ENCODE measurements around the gene PLA2G15. TPM values are rescaled to one million over a fixed set of nuclear protein-coding genes. Genes with fewer than 3 reads are reported as not detected.

The PLA2G15 gene
- total RNA-seq, 1 donor from 2014 or later, result 17.1 TPM

DNA sequence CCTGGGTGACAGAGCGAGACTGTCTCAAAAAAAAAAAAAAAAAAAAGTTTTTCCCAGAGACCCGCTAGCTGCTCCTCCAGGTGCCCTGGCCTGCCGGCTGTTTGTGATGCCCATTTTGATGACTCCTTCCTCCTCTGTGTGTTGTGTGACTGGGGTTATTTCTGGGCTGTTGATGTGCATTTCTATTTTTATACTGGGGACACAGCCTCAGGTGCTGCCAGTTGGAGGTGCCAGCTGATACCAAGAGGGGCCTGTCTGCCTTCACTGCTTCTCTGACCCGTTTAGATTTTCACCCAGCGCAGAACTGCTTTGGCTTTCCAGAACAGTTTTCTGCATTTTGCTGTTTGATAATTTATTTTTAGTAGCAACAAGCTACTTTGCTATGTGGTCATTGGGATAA lies 6.7 kb downstream of the PLA2G15 start:
- H3K4me3 ChIP-seq (ENCODE audit: low read depth, low read length), result no peak overlapping the region
- no peak for DNase-seq (ENCODE audit: low read depth)
- TF ChIP-seq, protein P1, sequence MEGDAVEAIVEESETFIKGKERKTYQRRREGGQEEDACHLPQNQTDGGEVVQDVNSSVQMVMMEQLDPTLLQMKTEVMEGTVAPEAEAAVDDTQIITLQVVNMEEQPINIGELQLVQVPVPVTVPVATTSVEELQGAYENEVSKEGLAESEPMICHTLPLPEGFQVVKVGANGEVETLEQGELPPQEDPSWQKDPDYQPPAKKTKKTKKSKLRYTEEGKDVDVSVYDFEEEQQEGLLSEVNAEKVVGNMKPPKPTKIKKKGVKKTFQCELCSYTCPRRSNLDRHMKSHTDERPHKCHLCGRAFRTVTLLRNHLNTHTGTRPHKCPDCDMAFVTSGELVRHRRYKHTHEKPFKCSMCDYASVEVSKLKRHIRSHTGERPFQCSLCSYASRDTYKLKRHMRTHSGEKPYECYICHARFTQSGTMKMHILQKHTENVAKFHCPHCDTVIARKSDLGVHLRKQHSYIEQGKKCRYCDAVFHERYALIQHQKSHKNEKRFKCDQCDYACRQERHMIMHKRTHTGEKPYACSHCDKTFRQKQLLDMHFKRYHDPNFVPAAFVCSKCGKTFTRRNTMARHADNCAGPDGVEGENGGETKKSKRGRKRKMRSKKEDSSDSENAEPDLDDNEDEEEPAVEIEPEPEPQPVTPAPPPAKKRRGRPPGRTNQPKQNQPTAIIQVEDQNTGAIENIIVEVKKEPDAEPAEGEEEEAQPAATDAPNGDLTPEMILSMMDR (conservative IDR thresholded peaks at IDR 0.05; ENCODE audit: low read depth, low read length), result no peak

DNA sequence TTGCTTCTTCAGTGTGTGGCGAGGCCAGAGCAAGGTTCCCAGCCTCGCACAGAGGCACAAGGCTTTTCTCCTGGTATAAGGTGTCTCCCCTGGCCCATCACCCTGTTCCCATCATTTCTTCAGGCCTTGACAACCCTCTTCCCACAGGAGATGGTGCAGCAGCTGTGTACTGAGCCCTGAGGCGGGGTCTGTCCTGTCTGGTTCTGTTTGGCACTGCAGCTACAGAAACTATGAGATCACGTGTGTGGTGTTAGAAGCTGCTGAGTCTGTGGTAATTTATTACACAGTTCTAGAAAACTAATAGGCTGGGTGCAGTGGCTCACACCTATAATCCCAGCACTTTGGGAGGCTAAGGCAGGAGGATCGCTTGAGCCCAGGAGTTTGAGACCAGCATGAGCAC lies 7.2 kb downstream of the PLA2G15 start:
- no peak overlapping the region for H3K4me3 ChIP-seq (ENCODE audit: low read depth, low read length)
- TF ChIP-seq, protein P1 (conservative IDR thresholded peaks at IDR 0.05; ENCODE audit: low read depth, low read length), result no peak
- DNase-seq (ENCODE audit: low read depth), result no peak

DNA sequence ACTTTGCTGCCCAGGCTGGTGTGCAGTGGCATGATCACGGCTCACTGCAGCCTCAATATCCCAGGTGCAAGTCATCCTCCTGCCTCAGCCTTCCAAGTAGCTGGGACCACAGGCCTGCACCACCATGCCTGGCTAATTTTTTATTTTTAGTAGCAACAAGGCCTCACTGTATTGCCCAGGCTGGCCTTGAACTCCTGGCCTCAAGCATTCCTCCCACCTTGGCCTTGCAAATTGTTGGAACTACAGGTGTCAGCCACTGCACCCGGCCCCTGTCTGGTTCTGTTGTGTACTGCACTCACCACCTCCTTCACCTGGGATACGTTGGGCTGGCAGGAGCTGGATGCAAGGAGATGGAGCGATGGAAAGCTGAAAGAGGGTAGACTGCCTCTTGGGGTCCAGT lies 8.5 kb downstream of the PLA2G15 start:
- DNase-seq (ENCODE audit: low read depth), result no peak
- H3K4me3 ChIP-seq (ENCODE audit: low read depth, low read length), result no peak overlapping the region
- TF ChIP-seq, protein P1 (conservative IDR thresholded peaks at IDR 0.05; ENCODE audit: low read depth, low read length), result no peak

DNA sequence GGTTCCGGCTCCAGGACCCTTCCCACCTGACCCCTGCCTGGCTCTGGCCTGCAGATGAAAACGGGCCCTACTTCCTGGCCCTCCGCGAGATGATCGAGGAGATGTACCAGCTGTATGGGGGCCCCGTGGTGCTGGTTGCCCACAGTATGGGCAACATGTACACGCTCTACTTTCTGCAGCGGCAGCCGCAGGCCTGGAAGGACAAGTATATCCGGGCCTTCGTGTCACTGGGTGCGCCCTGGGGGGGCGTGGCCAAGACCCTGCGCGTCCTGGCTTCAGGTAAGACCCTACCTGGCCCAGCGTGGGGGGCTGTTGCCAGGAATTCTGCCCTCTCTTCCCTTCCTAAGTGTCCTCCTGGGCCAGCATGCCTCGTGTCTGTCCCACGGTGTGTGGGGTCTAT lies 10.5 kb downstream of the PLA2G15 start:
- no peak for DNase-seq (ENCODE audit: low read depth)
- TF ChIP-seq, protein P1 (conservative IDR thresholded peaks at IDR 0.05; ENCODE audit: low read depth, low read length), result no peak
- no peak overlapping the region for H3K4me3 ChIP-seq (ENCODE audit: low read depth, low read length)

DNA sequence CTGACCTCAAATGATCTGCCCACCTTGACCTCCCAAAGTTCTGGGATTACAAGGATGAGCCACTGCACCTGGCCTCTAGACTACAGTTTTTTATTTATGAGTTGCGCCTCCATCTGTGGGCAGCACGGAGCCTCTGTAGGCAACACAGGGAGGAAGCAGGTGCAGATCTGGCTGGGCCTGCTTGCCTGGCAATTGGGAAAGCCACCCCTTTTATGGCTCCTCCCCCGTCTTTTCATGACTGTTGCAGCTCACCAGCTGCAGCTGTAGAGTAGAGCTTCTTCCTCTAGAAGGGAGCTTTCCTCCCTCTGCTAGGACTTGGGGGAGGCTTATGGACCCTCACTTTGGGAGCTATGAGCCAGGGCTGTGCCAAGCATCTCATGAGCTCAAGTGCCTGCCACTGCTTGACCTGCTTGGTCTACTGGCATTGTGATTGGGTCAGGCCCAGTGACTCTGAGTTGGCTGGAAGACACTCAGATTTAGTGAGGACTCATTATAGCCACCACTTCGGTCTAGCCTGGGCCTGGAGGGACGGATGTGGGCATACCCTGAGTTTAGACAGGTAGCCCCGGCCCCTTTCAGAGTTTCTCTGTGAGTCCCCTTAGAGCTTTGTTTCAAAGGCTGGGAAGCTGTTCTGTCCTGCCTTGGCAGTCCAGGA lies 12.2 kb downstream of the PLA2G15 start:
- no peak for DNase-seq (ENCODE audit: low read depth)
- H3K4me3 ChIP-seq (ENCODE audit: low read depth, low read length), result no peak overlapping the region
- TF ChIP-seq, protein P1 (conservative IDR thresholded peaks at IDR 0.05; ENCODE audit: low read depth, low read length), result no peak

DNA sequence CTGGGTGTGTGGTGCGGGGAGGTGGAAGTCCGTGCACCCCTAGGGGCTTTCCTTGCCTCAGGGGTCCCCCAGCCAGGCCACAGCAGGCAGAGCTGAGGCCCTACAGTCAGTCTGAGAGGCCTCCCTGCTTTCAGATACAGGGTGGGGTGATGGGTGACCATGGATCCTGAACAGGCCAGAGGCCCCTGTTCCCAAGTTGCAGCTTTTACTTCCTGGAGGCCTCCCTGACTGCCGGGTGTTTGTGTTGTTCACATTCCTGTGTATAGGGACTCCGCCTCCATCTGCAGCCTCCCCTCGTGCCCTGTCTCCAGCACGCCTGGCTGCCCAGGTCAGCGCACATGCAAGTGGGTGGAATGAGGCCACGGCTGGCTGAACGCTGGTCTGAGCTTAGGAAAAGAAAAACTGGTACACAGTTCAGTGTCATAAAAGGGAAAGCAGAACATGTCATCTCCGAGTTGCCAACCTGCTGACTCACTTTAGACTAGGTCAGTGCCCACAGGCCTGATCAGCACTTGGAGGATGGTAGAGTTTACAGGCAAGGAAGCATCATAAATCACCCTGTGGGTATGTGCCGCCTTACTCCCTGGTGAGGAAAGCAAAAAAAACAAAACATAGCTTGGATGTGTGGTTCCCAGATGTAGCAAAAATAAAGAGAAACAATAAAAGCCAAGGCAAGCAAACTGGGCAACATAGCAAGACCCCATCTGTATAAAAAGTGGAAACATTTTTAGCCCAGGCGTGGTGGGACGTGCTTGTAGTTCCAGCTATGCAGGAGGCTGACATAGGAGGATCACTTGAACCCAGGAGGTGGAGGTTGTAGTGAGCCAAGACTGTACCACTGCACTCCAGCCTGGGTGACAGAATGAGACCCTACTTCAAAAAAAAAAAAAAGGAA lies 13.0 kb downstream of the PLA2G15 start:
- peak; percentile 100 for DNase-seq (ENCODE audit: low read depth)
- TF ChIP-seq, protein P1 (conservative IDR thresholded peaks at IDR 0.05; ENCODE audit: low read depth, low read length), result no peak
- no peak overlapping the region for H3K4me3 ChIP-seq (ENCODE audit: low read depth, low read length)
